Measurements from ENCODE around the gene PRKCA.

DNA sequence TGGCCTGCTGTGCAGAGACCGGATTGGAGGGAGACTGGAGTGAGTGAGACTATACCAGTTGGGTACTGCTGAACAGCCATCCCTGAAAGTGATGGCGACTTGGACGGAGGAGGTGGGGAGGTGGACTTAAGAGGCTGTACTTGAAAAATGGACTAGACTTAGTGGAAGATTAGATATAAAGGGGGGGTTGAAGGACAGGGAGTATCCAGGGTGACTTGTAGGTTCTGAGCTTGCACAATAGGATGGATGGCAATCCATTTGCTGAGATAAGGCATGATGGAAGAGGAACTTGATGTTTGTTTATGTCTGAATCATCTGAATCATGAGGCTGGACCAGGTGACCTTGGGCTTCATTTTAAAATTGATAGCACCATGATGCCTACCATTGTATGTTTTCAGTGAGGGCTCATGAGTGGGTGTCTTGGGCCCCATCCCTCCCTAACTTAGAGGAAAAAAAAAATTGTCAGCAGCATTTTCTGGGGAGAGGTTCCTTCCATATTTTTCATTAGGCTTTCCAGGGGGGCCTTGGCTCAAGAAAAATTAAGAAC is 41.2 kb downstream of the PRKCA start:
- TF ChIP-seq CREB1 (CRISPR knock-in tag; IDR thresholded peaks at IDR 0.05) = no peak
- TF ChIP-seq, protein P1, sequence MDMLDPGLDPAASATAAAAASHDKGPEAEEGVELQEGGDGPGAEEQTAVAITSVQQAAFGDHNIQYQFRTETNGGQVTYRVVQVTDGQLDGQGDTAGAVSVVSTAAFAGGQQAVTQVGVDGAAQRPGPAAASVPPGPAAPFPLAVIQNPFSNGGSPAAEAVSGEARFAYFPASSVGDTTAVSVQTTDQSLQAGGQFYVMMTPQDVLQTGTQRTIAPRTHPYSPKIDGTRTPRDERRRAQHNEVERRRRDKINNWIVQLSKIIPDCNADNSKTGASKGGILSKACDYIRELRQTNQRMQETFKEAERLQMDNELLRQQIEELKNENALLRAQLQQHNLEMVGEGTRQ (CRISPR knock-in tag; IDR thresholded peaks at IDR 0.05) = no peak
- TF ChIP-seq FOXK1 (CRISPR knock-in tag; IDR thresholded peaks at IDR 0.05) = no peak
- TF ChIP-seq CTCF (IDR thresholded peaks at IDR 0.05) = no peak
- TF ChIP-seq NFE2L1 (CRISPR knock-in tag; IDR thresholded peaks at IDR 0.05) = no peak
- TF ChIP-seq FOXJ3 (CRISPR knock-in tag; IDR thresholded peaks at IDR 0.05; ENCODE audit: borderline replicate concordance) = no peak
- TF ChIP-seq GABPB1 (CRISPR knock-in tag; IDR thresholded peaks at IDR 0.05) = no peak
- TF ChIP-seq TP53 (CRISPR knock-in tag; IDR thresholded peaks at IDR 0.05) = no peak
- TF ChIP-seq, protein P2, sequence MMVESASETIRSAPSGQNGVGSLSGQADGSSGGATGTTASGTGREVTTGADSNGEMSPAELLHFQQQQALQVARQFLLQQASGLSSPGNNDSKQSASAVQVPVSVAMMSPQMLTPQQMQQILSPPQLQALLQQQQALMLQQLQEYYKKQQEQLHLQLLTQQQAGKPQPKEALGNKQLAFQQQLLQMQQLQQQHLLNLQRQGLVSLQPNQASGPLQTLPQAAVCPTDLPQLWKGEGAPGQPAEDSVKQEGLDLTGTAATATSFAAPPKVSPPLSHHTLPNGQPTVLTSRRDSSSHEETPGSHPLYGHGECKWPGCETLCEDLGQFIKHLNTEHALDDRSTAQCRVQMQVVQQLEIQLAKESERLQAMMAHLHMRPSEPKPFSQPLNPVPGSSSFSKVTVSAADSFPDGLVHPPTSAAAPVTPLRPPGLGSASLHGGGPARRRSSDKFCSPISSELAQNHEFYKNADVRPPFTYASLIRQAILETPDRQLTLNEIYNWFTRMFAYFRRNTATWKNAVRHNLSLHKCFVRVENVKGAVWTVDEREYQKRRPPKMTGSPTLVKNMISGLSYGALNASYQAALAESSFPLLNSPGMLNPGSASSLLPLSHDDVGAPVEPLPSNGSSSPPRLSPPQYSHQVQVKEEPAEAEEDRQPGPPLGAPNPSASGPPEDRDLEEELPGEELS (CRISPR knock-in tag; IDR thresholded peaks at IDR 0.05) = no peak
- TF ChIP-seq ESRRA (CRISPR knock-in tag; IDR thresholded peaks at IDR 0.05; ENCODE audit: borderline replicate concordance) = no peak

All from WTC11 (cell line).